ENCODE results near the gene FANCC.

- TF ChIP-seq CTCF (IDR thresholded peaks at IDR 0.05; ENCODE audit: insufficient read depth, low read depth, low read length) (no peak), EZH2 (IDR thresholded peaks at IDR 0.05; ENCODE audit: insufficient read depth, low read length) (no peak)
Measured at GRCh38 chr9:95083086-95083768, 234.3 kb downstream of the FANCC start.
